Endothelial cell of umbilical vein (primary cell): ENCODE measurements around the gene MORF4L1. TPM values are rescaled to one million over a fixed set of nuclear protein-coding genes. Genes with fewer than 3 reads are reported as not detected.

Experiments
- BruUV-seq: library from RNA; stranded (reverse); fragments of 400-500 nt; replicated peaks from 2 replicates; lab custom pipeline; 2021; lab: Mats Ljungman, UMichigan
- CTCF ChIA-PET: fragments of 300-600, 350-600 bp; sonication (Branson Sonifier 250); formaldehyde crosslinking; loops from one replicate; lab custom pipeline; 2021; ENCODE audit warnings: antibody characterized with exemption, inconsistent platforms; lab: Charles Lee
- POLR2A ChIA-PET: fragments of 300-600, 350-600 bp; sonication (Branson Sonifier 250); formaldehyde crosslinking; loops from one replicate; lab custom pipeline; 2021; ENCODE audit warnings: antibody characterized with exemption, inconsistent platforms; lab: Charles Lee
- DNase-seq: peaks from one replicate; pipeline ENCODE4 v3.0.0-alpha.2; 2011; ENCODE audit warnings: low read depth, low spot score
- FAIRE-seq: peaks from 2 replicates; lab custom pipeline; 2011; peaks lifted over from hg19 to GRCh38; lab: Jason Lieb, UNC
- H2AFZ ChIP-seq: 2 replicates; pipeline ENCODE4 v1.6.0; 2012; ENCODE audit warnings: low read depth, low read length, control low read depth, inconsistent platforms
- H3K27ac ChIP-seq: 2 replicates; pipeline ENCODE4 v1.5.1; 2011; ENCODE audit warnings: low read depth, mild to moderate bottlenecking, control low read depth, low read length, moderate library complexity; ENCODE audit not compliant: insufficient read depth
- H3K27me3 ChIP-seq, 2 experiments: 2 replicates each; pipeline versions ENCODE4 v1.6.0 to v1.6.1; 2011; ENCODE audit warnings: low read length in 2 of 2, mixed read lengths in 1 of 2; ENCODE audit not compliant: control insufficient read depth in 2 of 2, insufficient read depth in 2 of 2
- H3K36me3 ChIP-seq, 2 experiments: 2 replicates in 1 of 2; 3 replicates in 1 of 2; pipeline ENCODE4 v1.5.1; 2011; ENCODE audit warnings: low read length in 2 of 2, mild to moderate bottlenecking in 1 of 2, moderate library complexity in 1 of 2; ENCODE audit not compliant: control insufficient read depth in 2 of 2, insufficient read depth in 2 of 2; ENCODE audit errors: extremely low read depth in 1 of 2
- H3K4me1 ChIP-seq: 3 replicates; pipeline ENCODE4 v1.5.1; 2011; ENCODE audit warnings: mild to moderate bottlenecking, low read length; ENCODE audit not compliant: control insufficient read depth, insufficient read depth; ENCODE audit errors: extremely low read depth
- H3K4me2 ChIP-seq: 2 replicates; pipeline ENCODE4 v1.6.1; 2011; ENCODE audit warnings: low read length, control low read depth, mixed read lengths; ENCODE audit not compliant: insufficient read depth
- H3K4me3 ChIP-seq, 3 experiments: fragments of 200-600 bp in 1 of 3; sonication (generic), shearing (Covaris generic) in 1 of 3; replicated peaks in 1 of 3; 2 replicates each; pipeline ENCODE4 v1.5.1; 2011 to 2016; ENCODE audit warnings: control low read depth in 3 of 3, low read length in 3 of 3, mild to moderate bottlenecking in 2 of 3, inconsistent platforms in 1 of 3, low read depth in 1 of 3, moderate library complexity in 1 of 3; ENCODE audit not compliant: insufficient read depth in 1 of 3
- H3K79me2 ChIP-seq: 2 replicates; pipeline ENCODE4 v1.6.0; 2012; ENCODE audit warnings: low read length, inconsistent platforms; ENCODE audit not compliant: control insufficient read depth, insufficient read depth
- H3K9ac ChIP-seq: replicated peaks from 2 replicates; pipeline ENCODE3; 2011; ENCODE audit warnings: low read length, control low read depth; ENCODE audit not compliant: insufficient read depth; ENCODE audit errors: extremely low read depth
- H3K9me1 ChIP-seq: replicated peaks from 3 replicates; pipeline ENCODE4 v1.6.0; 2011; ENCODE audit warnings: mild to moderate bottlenecking, low read length; ENCODE audit not compliant: control insufficient read depth, insufficient read depth; ENCODE audit errors: extremely low read depth
- H3K9me3 ChIP-seq: replicated peaks from 2 replicates; pipeline ENCODE4 v1.5.1; 2012; ENCODE audit warnings: low read length, inconsistent platforms; ENCODE audit not compliant: control insufficient read depth, insufficient read depth
- H4K20me1 ChIP-seq: replicated peaks from 2 replicates; pipeline ENCODE3; 2011; ENCODE audit warnings: mild to moderate bottlenecking, low read length; ENCODE audit not compliant: control insufficient read depth, insufficient read depth; ENCODE audit errors: extremely low read depth
- EZH2 ChIP-seq: IDR thresholded peaks from 2 replicates; pipeline ENCODE4 v1.6.1; 2012; ENCODE audit warnings: borderline replicate concordance, low read depth, mild to moderate bottlenecking, moderate library complexity, low read length, inconsistent platforms; ENCODE audit not compliant: severe bottlenecking
- FOS ChIP-seq: IDR thresholded peaks from 2 replicates; pipeline ENCODE4 v1.6.1; 2011; ENCODE audit warnings: mild to moderate bottlenecking, low read length, moderate library complexity, borderline replicate concordance; ENCODE audit not compliant: insufficient read depth
- GATA2 ChIP-seq: IDR thresholded peaks from 2 replicates; pipeline ENCODE4 v1.7.0; 2011; ENCODE audit warnings: low read depth, mild to moderate bottlenecking, moderate library complexity, mixed read lengths, low read length; ENCODE audit not compliant: insufficient read length, insufficient read depth
- MYC ChIP-seq: IDR thresholded peaks from one replicate; pipeline ENCODE4 v1.6.1; 2011; ENCODE audit warnings: mild to moderate bottlenecking, low read depth, low read length
- POLR2AphosphoS5 ChIP-seq: IDR thresholded peaks from 2 replicates; pipeline ENCODE4 v1.6.1; 2012; ENCODE audit warnings: low read depth, mild to moderate bottlenecking, control low read depth, low read length, moderate library complexity; ENCODE audit not compliant: insufficient read depth
- dilution Hi-C: fragments of 300-500 bp; cut with MboI; formaldehyde crosslinking; loops from one replicate; pipeline ENCODE4 v1.15.0; 2019; ENCODE audit warnings: low sequenced_read_pairs; ENCODE audit not compliant: extremely low pct_ligation_motif_present
- intact Hi-C: fragments of 100-400 bp; cut with micrococcal nuclease; formaldehyde crosslinking; loops from one replicate; pipeline ENCODE4 v1.10.0; 2022
- polyA plus RNA-seq, 4 experiments: library from polyadenylated mRNA; depleted of rRNA in 3 of 4; stranded (reverse) in 3 of 4; unstranded in 1 of 4; fragments of >200 nt; gene quantifications; 2 replicates each; pipeline versions ENCODE4 v1.2.1 to v1.2.3, GENCODE V29; 2011 to 2012; ENCODE audit warnings: missing spikeins in 1 of 4
- total RNA-seq: library from RNA; stranded (reverse); gene quantifications from 2 replicates; pipeline ENCODE4 v1.2.3, GENCODE V29; 2021
- TF ChIP-seq, protein P1 (sequence below), 2 donors: IDR thresholded peaks; 1 replicate in 1 of 2; 2 replicates in 1 of 2; pipeline ENCODE4 v1.5.1; 2011; ENCODE audit warnings: low read length in 2 of 2, mild to moderate bottlenecking in 2 of 2, moderate library complexity in 2 of 2, control low read depth in 1 of 2, inconsistent platforms in 1 of 2, low read depth in 1 of 2; ENCODE audit not compliant: insufficient read depth in 1 of 2; ENCODE audit errors: extremely low read depth in 1 of 2

MORF4L1 gene
- total and polyA plus RNA-seq, 2 donors (not counting 3 experiments of a cell fraction or from before 2014, with no cell fraction given): 164 to 404 TPM

DNA sequence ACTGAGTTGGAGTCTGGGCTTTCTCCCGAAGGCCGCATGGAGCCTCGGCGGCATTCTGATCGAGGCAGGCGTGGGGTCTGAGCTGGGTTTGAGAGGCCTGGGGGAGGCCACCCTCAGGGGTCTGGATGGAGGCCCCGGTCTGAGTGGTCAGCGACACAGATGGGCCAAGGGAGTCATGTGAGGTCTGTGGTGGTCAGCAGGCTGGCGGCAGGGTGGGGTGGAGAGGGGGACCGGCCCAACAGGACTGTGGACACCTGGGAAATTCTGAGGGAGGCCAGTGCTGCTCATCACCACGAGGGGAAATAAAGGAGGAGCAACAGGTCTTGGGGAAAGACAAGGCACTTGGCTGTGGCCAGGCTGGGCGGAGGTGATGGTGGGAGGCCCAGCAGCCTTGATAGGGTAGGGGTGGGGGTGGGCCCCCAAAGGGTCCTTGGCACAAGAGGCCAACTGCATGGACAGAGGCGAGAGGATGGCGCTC lies 56.0 kb downstream of the MORF4L1 start:
- H3K9me1 ChIP-seq: no peaks in the 10 kb centered on the region
- no peak overlapping the region for H3K27ac ChIP-seq
- intact Hi-C loops (no loop called here), dilution Hi-C loops (no loop called here)
- H3K27me3 ChIP-seq: no peaks in the 10 kb centered on the region
- H3K4me3 ChIP-seq: no peak overlapping the region
- no peak for TF ChIP-seq MYC
- TF ChIP-seq, protein P1, sequence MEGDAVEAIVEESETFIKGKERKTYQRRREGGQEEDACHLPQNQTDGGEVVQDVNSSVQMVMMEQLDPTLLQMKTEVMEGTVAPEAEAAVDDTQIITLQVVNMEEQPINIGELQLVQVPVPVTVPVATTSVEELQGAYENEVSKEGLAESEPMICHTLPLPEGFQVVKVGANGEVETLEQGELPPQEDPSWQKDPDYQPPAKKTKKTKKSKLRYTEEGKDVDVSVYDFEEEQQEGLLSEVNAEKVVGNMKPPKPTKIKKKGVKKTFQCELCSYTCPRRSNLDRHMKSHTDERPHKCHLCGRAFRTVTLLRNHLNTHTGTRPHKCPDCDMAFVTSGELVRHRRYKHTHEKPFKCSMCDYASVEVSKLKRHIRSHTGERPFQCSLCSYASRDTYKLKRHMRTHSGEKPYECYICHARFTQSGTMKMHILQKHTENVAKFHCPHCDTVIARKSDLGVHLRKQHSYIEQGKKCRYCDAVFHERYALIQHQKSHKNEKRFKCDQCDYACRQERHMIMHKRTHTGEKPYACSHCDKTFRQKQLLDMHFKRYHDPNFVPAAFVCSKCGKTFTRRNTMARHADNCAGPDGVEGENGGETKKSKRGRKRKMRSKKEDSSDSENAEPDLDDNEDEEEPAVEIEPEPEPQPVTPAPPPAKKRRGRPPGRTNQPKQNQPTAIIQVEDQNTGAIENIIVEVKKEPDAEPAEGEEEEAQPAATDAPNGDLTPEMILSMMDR (IDR thresholded peaks at IDR 0.05; ENCODE audit: extremely low read depth in 1 of 2, insufficient read depth in 1 of 2, low read depth in 1 of 2, low read length in 2 of 2): no peak
- no peak for TF ChIP-seq POLR2AphosphoS5
- TF ChIP-seq GATA2: no peak
- no peak for TF ChIP-seq EZH2
- no peak for TF ChIP-seq FOS
- H2AFZ ChIP-seq: no peak overlapping the region
- FAIRE-seq: no peak
- POLR2A ChIA-PET: no interaction called here
- BruUV-seq: no TSS peak
- no peak for DNase-seq
- H3K36me3 ChIP-seq: peaks cover 0 to 7% of the 10 kb centered on the region in 2 experiments
- no peaks in the 10 kb centered on the region for H3K4me1 ChIP-seq
- CTCF ChIA-PET: no interaction called here
- no peaks in the 10 kb centered on the region for H3K9me3 ChIP-seq
- H4K20me1 ChIP-seq: no peaks in the 10 kb centered on the region
- H3K4me2 ChIP-seq: no peak overlapping the region
- no peaks in the 10 kb centered on the region for H3K79me2 ChIP-seq
- no peak overlapping the region for H3K9ac ChIP-seq
